KMS-11 (cell line): ENCODE measurements around the gene ZBTB33.
A peak's percentile ranks its signal among the peaks of the same experiment; 100 is the strongest.

Source experiments
- H2AFZ ChIP-seq: fragments of 200-600 bp; sonication (generic); 2 replicates; pipeline ENCODE4 v1.6.1; 2016; ENCODE audit warnings: antibody characterized with exemption, mixed run types, low read depth
- H3K27ac ChIP-seq: fragments of 200-600 bp; sonication (generic); 2 replicates; pipeline ENCODE4 v1.6.1; 2016; ENCODE audit warnings: mild to moderate bottlenecking, mixed run types
- H3K27me3 ChIP-seq: fragments of 200-600 bp; sonication (generic); 2 replicates; pipeline ENCODE4 v1.6.1; 2017; ENCODE audit warnings: mild to moderate bottlenecking, low read depth, mixed run types, moderate library complexity; ENCODE audit not compliant: insufficient read depth
- H3K36me3 ChIP-seq: fragments of 200-600 bp; sonication (generic); 2 replicates; pipeline ENCODE4 v1.6.1; 2017; ENCODE audit warnings: mild to moderate bottlenecking, mixed run types; ENCODE audit not compliant: insufficient read depth
- H3K4me1 ChIP-seq: fragments of 200-600 bp; sonication (generic); 2 replicates; pipeline ENCODE4 v1.6.1; 2016; ENCODE audit warnings: mild to moderate bottlenecking, low read depth, mixed run types; ENCODE audit not compliant: poor library complexity, severe bottlenecking
- H3K4me2 ChIP-seq: fragments of 200-600 bp; sonication (generic); 2 replicates; pipeline ENCODE4 v1.7.0; 2016; ENCODE audit warnings: mild to moderate bottlenecking, mixed run types
- H3K4me3 ChIP-seq: fragments of 200-600 bp; sonication (generic); IDR thresholded peaks from 2 replicates; pipeline ENCODE4 v1.6.1; 2017; ENCODE audit warnings: low read depth, low read length, mixed read lengths; ENCODE audit not compliant: insufficient read depth
- H3K79me2 ChIP-seq: fragments of 200-600 bp; sonication (generic); 2 replicates; pipeline ENCODE4 v1.6.1; 2016; ENCODE audit warnings: low read depth, mixed run types; ENCODE audit not compliant: insufficient read depth
- H3K9ac ChIP-seq: fragments of 200-600 bp; sonication (generic); 2 replicates; pipeline ENCODE4 v1.6.1; 2016; ENCODE audit warnings: mild to moderate bottlenecking, mixed run types
- H4K20me1 ChIP-seq: fragments of 200-600 bp; sonication (generic); 2 replicates; pipeline ENCODE4 v1.6.1; 2016; ENCODE audit warnings: mild to moderate bottlenecking, mixed run types; ENCODE audit not compliant: insufficient read depth
- CTCF ChIP-seq: fragments of 200-600 bp; sonication (generic); conservative IDR thresholded peaks from 2 replicates; pipeline ENCODE4 v1.6.1; 2017; ENCODE audit warnings: low read depth, mild to moderate bottlenecking, antibody characterized with exemption, low read length, moderate library complexity, mixed read lengths

Gene ZBTB33

GRCh38 chrX:120242813-120243212 lies 7.8 kb upstream of the ZBTB33 start:
- no peak overlapping the region for H3K9ac ChIP-seq
- H2AFZ ChIP-seq: no peak overlapping the region
- no peak overlapping the region for H3K4me3 ChIP-seq

DNA sequence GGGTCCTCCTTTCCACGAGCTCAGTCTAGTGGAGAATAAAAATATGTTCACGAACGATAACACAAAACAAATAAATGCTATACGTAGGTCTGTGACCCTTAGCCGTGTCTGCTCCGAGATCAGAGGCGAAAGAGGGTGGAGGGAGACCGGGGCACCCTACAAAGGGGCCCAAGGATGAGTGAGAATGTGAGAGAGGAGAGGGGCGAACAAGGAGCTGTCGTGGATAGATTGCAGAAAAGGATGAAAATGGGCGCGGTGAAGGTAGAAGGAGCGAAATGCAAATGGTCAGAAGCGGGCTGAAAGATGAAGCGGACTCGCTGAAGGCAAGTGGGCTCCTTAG lies 6.2 kb upstream of the ZBTB33 start:
- TF ChIP-seq CTCF: no peak
- no peaks in the 10 kb centered on the region; the same call in 1 of the 2 replicates for H3K79me2 ChIP-seq
- peak overlapping the region; percentile 93 for H2AFZ ChIP-seq
- H3K4me3 ChIP-seq: no peak overlapping the region
- H3K36me3 ChIP-seq: no peaks in the 10 kb centered on the region
- no peaks in the 10 kb centered on the region for H3K27me3 ChIP-seq
- H4K20me1 ChIP-seq: no peaks in the 10 kb centered on the region
- peak overlapping the region; percentile 80 for H3K4me2 ChIP-seq
- H3K27ac ChIP-seq: peak overlapping the region; percentile 63; the same call in 1 of the 2 replicates
- H3K4me1 ChIP-seq: peaks cover 11% of the 10 kb centered on the region
- H3K9ac ChIP-seq: peak overlapping the region; percentile 76

More at GRCh38 chrX:120242813-120243212, 7.8 kb upstream of the ZBTB33 start:
- Histone ChIP-seq H3K4me2 (no peak overlapping the region), H3K36me3 (no peaks in the 10 kb centered on the region), H3K27me3 (no peaks in the 10 kb centered on the region), H3K79me2 (no peaks in the 10 kb centered on the region; the same call in 1 of the 2 replicates), H3K27ac (no peak overlapping the region), H4K20me1 (no peaks in the 10 kb centered on the region), H3K4me1 (peaks cover 11% of the 10 kb centered on the region)
- TF ChIP-seq CTCF: no peak

- H3K4me3 ChIP-seq: no peak overlapping the region
- no peaks in the 10 kb centered on the region for H3K36me3 ChIP-seq
- H3K27me3 ChIP-seq: no peaks in the 10 kb centered on the region
- H3K4me2 ChIP-seq: peak overlapping the region; percentile 86
- peaks cover 11% of the 10 kb centered on the region for H3K4me1 ChIP-seq
- peak overlapping the region; percentile 93 for H2AFZ ChIP-seq
- no peaks in the 10 kb centered on the region for H4K20me1 ChIP-seq
- peak overlapping the region; percentile 76 for H3K9ac ChIP-seq
- TF ChIP-seq CTCF: no peak
- H3K79me2 ChIP-seq: no peaks in the 10 kb centered on the region; the same call in 1 of the 2 replicates
- peak overlapping the region; percentile 63 for H3K27ac ChIP-seq
Measured at GRCh38 chrX:120244735-120245498, 5.7 kb upstream of the ZBTB33 start.

GRCh38 chrX:120251471-120252011 lies 929 bp downstream of the ZBTB33 start:
- Histone ChIP-seq H3K9ac (peak overlapping the region; percentile 81), H3K4me1 (peaks cover 13% of the 10 kb centered on the region), H2AFZ (0 out of 2 replicates have a peak overlapping the region, but pooled peaks have one; percentile 74), H3K36me3 (no peaks in the 10 kb centered on the region; the same call in 1 of the 2 replicates), H3K27ac (peak overlapping the region; percentile 80), H4K20me1 (no peaks in the 10 kb centered on the region), H3K4me2 (peak overlapping the region; percentile 76), H3K79me2 (peaks cover 23% of the 10 kb centered on the region), H3K4me3 (no peak overlapping the region), H3K27me3 (no peaks in the 10 kb centered on the region)
- TF ChIP-seq CTCF: no peak
